MCF 10A (cell line): ENCODE results near the gene INPP5D. TPM values are rescaled to one million over a fixed set of nuclear protein-coding genes. Genes with fewer than 3 reads are reported as not detected.
"Not testable (repeated sequence)": the region's sequence is repeated elsewhere in the genome, so short reads cannot be mapped to it uniquely, and the experiment has no call there.

Experiments
- BruUV-seq: library from RNA; stranded (reverse); fragments of 400-500 nt; replicated peaks from 2 replicates; lab custom pipeline; 2021; lab: Mats Ljungman, UMichigan
- CTCF ChIA-PET: fragments of 300-600 bp; sonication (Branson Sonifier 250); formaldehyde crosslinking; extraction: SDS; loops from one replicate; lab custom pipeline; 2021; ENCODE audit warnings: antibody characterized with exemption, inconsistent platforms; lab: Yijun Ruan, JAX
- POLR2A ChIA-PET: fragments of 300-600, 350-650 bp; sonication (Branson Sonifier 250); formaldehyde crosslinking; extraction: SDS; loops from one replicate; lab custom pipeline; 2020; ENCODE audit warnings: antibody characterized with exemption, inconsistent platforms; lab: Yijun Ruan, JAX
- DNase-seq: peaks from one replicate; pipeline ENCODE4 v3.0.0-alpha.2; 2018; ENCODE audit not compliant: unreplicated experiment
- H3K27ac Mint-ChIP-seq: one replicate; pipeline ENCODE4 v1.8.0; 2022; ENCODE audit warnings: mild to moderate bottlenecking, low read depth, mixed read lengths; ENCODE audit not compliant: unreplicated experiment
- H3K27me3 Mint-ChIP-seq: one replicate; pipeline ENCODE4 v1.8.0; 2022; ENCODE audit warnings: mixed read lengths; ENCODE audit not compliant: insufficient read depth, unreplicated experiment
- H3K36me3 Mint-ChIP-seq: one replicate; pipeline ENCODE4 v1.8.0; 2022; ENCODE audit warnings: mild to moderate bottlenecking, moderate library complexity, mixed read lengths; ENCODE audit not compliant: insufficient read depth, unreplicated experiment
- H3K4me1 Mint-ChIP-seq: one replicate; pipeline ENCODE4 v1.8.0; 2022; ENCODE audit warnings: mixed read lengths; ENCODE audit not compliant: insufficient read depth, unreplicated experiment
- H3K4me3 Mint-ChIP-seq: one replicate; pipeline ENCODE4 v1.8.0; 2022; ENCODE audit warnings: mild to moderate bottlenecking, moderate library complexity, mixed read lengths; ENCODE audit not compliant: unreplicated experiment
- H3K9me3 Mint-ChIP-seq: one replicate; pipeline ENCODE4 v1.8.0; 2022; ENCODE audit warnings: mixed read lengths; ENCODE audit not compliant: unreplicated experiment
- CTCF ChIP-seq: fragments of 200-600 bp; IDR thresholded peaks from one replicate; pipeline ENCODE4 v1.8.0; 2022; ENCODE audit warnings: antibody characterized with exemption, mild to moderate bottlenecking; ENCODE audit not compliant: unreplicated experiment
- intact Hi-C: fragments of 100-400 bp; cut with micrococcal nuclease; formaldehyde crosslinking; loops from 2 replicates; pipeline ENCODE4 v1.14.1; 2022
- total RNA-seq: library from RNA; stranded (reverse); gene quantifications from 2 replicates; pipeline ENCODE4 v1.2.3, GENCODE V29; 2022

Gene INPP5D
- total RNA-seq, 1 experiment from 2014 or later, result 64.9 TPM

- CTCF ChIA-PET, result interaction anchor here (0.6 to 1.0 kb wide), 3 partner anchors 16 to 334 kb away, joined by 3 to 4 read pairs (median 3); no protein-coding TSS in a partner anchor
- no TSS peak for BruUV-seq
- H3K9me3 Mint-ChIP-seq, result no peaks in the 10 kb centered on the region
- H3K27me3 Mint-ChIP-seq, result no peaks in the 10 kb centered on the region
- intact Hi-C loops, result no loop called here
- H3K4me3 Mint-ChIP-seq, result no peak overlapping the region
- POLR2A ChIA-PET, result no interaction called here
- no peak for DNase-seq
- H3K27ac Mint-ChIP-seq, result no peak overlapping the region
- H3K4me1 Mint-ChIP-seq, result no peaks in the 10 kb centered on the region
- H3K36me3 Mint-ChIP-seq, result peaks cover 86% of the 10 kb centered on the region
- TF ChIP-seq CTCF, result no peak
Measured at GRCh38 chr2:233185963-233186362, 125.8 kb downstream of the INPP5D start.

- ChIA-PET POLR2A (interaction anchor here (0.7 to 0.9 kb wide), 3 partner anchors 17 to 342 kb away, joined by 3 read pairs; no protein-coding TSS in a partner anchor), CTCF (interaction anchor here (0.6 kb wide), 1 partner anchor 111 kb away, joined by 3 read pairs; no protein-coding TSS in a partner anchor)
- DNase-seq, result no peak
- Mint-ChIP-seq H3K36me3 (peaks cover 86% of the 10 kb centered on the region), H3K9me3 (no peaks in the 10 kb centered on the region), H3K27ac (peak overlapping the region; percentile 54), H3K4me3 (no peak overlapping the region), H3K27me3 (no peaks in the 10 kb centered on the region), H3K4me1 (no peaks in the 10 kb centered on the region)
- intact Hi-C loops, result no loop called here
- no TSS peak for BruUV-seq
- TF ChIP-seq CTCF, result no peak
Measured at GRCh38 chr2:233186851-233187250, 126.7 kb downstream of the INPP5D start.

GRCh38 chr2:233189025-233189424, 128.9 kb downstream of the INPP5D start:
- Mint-ChIP-seq H3K36me3 (peaks cover 74% of the 10 kb centered on the region), H3K4me3 (no peak overlapping the region), H3K27ac (no peak overlapping the region), H3K9me3 (no peaks in the 10 kb centered on the region), H3K27me3 (no peaks in the 10 kb centered on the region), H3K4me1 (no peaks in the 10 kb centered on the region)
- intact Hi-C loops, result no loop called here
- no peak for TF ChIP-seq CTCF
- CTCF ChIA-PET, result interaction anchor here (0.7 kb wide), 1 partner anchor 15 kb away, joined by 3 read pairs; no protein-coding TSS in a partner anchor
- POLR2A ChIA-PET, result no interaction called here
- no peak for DNase-seq
- no TSS peak for BruUV-seq

GRCh38 chr2:233191016-233191415, 130.9 kb downstream of the INPP5D start:
- DNase-seq, CTCF ChIA-PET: not testable (repeated sequence)
- peaks cover 63% of the 10 kb centered on the region for H3K36me3 Mint-ChIP-seq

More at GRCh38 chr2:233191016-233191415, 130.9 kb downstream of the INPP5D start:
- POLR2A ChIA-PET, result interaction anchor here (0.7 to 0.8 kb wide), 2 partner anchors 17 to 1237 kb away, joined by 3 read pairs; no protein-coding TSS in a partner anchor
- H3K27ac Mint-ChIP-seq, H3K4me1 Mint-ChIP-seq, H3K27me3 Mint-ChIP-seq, H3K4me3 Mint-ChIP-seq, BruUV-seq, intact Hi-C loops, H3K9me3 Mint-ChIP-seq: not testable (repeated sequence)
